HG02973 (cell line): Measurements from ENCODE around the gene SNTG2.

Experiments
- ATAC-seq: cut with Tn5 transposase; IDR thresholded peaks from one replicate; pipeline ENCODE4 v1.9.1; 2021; ENCODE audit warnings: moderate library complexity; ENCODE audit not compliant: unreplicated experiment

Gene SNTG2

GRCh38 chr2:1136846-1137245 lies 186.2 kb downstream of the SNTG2 start:
- no peak for ATAC-seq

DNA sequence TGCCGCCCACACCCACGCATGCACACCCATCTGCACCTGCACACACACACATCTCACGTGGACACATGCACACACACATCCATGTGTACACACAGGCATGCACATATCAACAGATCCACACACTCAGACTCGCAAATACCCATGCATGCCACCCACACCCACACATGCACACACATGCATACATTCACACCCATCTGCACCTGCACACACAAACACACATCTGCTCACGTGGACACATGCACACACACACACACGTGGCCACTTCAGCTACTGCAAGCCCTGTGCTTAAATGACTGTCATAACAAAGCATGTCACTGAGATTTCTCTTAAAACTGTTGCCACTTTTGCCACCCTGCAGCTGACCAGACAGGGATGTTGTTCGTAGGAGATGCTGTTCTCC lies 186.6 kb downstream of the SNTG2 start:
- no peak for ATAC-seq

DNA sequence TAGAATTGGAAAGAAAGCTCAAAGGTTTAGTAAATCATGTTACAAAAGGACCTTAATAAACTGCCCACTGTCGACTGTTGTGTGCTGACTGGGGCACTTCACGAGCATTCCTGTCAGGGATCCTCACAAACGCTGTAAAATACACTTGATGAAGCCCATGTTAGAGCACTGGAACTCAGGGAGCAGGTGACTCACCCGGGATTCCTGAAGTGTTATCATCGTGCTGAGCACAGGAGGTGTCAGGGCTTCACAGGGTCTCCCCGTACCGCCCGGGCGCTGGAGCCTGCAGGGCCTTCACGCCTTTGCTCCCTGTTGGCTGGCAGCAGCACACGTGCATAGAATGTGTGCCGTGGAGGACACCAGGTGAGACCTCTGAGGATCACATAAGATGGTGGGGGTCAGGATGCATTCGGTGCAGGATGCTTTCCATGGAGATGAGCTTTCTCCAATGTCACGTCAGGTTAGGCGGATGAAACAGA lies 187.3 kb downstream of the SNTG2 start:
- no peak for ATAC-seq

- ATAC-seq, result no peak
Observed at GRCh38 chr2:1140389-1141003, 189.8 kb downstream of the SNTG2 start.

GRCh38 chr2:1141079-1141478 lies 190.4 kb downstream of the SNTG2 start:
- ATAC-seq, result no peak

- no peak for ATAC-seq
Observed at GRCh38 chr2:1143129-1143528, 192.5 kb downstream of the SNTG2 start.

GRCh38 chr2:1147873-1148612 lies 197.4 kb downstream of the SNTG2 start:
- no peak for ATAC-seq

DNA sequence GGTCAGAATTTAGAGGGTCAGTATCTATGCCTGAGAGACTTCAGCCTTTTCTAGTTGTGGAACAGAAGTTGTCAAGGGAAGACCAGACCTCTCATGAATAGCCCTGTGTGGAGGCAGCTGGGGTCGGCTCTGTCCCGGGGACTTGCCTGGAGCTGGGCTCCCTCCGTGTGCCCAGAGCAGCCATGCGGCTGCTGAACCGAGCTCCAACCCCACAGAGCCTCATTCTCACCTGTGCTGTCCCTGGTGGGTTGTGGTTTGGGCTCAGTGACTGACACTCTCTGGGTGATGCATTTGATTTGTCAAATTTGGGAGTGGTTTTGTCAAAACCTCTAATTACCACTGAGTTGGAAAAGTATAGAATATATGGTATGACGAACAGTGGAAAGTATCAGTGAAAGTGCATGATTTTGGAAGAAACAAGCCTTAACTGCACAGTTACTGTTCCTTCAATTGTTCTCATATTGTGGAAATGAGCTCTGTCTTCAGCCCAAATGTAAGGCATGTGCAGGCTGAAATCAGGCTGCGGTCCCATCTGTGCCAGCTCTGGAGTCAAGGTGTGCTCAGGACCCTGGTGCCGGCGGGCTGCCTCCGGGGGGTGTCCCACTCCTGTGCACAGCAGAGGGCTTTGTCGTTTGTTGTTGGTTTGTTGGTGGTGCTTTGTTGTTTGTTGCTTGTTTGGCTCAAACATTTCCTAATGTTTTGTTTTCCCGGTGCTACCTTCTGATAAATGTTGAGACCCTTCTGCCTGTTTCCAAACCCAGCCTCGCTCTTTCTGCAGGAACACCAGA lies 200.3 kb downstream of the SNTG2 start:
- no peak for ATAC-seq

- no peak for ATAC-seq
Observed at GRCh38 chr2:1152375-1152774, 201.7 kb downstream of the SNTG2 start.

DNA sequence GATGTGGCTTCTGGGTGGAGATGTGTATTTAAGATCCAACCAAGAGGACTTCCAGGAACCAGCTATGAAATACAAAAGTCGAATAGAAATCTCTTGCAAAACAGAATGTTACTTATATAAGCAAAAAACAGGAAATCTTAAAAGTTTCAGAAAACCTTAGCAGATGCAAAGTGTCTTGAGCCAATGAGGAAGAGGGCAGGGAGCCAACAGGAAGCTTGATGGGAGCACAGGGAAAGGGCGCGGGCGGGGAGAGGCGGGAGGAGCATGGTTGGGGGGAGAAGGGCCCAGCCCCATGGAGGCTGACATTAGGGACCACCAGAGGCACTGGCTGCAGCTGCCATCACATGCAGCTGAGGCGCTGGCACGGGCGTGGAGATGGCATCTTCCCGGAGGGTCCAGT lies 203.3 kb downstream of the SNTG2 start:
- ATAC-seq, result no peak

DNA sequence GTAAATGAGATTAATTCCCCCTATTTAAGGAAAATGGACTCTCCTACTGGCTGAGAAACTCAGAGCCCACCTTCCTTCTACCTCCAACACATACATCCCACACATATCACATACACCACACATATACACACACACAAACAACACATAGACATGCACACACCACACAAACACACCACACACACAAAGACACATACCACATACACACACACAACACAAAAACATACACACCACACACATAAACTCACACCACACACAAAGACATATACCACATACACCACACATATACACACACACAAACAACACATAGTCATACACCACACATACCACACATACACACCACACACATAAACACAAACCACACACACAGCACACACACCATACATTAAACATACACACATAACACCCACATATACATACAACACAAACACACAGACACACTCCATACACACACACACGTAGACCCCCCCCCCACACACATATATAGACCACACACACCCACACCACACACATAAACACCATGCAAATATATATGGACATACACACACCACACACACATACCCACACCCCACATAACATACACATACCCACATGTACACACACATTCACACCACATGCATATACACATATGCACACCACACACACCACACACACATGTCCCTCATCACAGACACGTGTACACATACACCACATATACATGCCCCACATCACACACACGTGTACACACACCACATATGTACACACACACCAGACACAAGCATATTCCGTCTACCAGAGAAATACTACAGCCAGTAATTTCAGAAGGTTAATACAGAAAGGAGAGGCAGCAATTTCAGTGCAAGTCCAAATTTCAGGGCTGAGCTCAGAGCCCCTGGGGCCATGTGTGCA lies 204.3 kb downstream of the SNTG2 start:
- no peak for ATAC-seq

- ATAC-seq, result no peak
Observed at GRCh38 chr2:1156059-1156458, 205.4 kb downstream of the SNTG2 start.

DNA sequence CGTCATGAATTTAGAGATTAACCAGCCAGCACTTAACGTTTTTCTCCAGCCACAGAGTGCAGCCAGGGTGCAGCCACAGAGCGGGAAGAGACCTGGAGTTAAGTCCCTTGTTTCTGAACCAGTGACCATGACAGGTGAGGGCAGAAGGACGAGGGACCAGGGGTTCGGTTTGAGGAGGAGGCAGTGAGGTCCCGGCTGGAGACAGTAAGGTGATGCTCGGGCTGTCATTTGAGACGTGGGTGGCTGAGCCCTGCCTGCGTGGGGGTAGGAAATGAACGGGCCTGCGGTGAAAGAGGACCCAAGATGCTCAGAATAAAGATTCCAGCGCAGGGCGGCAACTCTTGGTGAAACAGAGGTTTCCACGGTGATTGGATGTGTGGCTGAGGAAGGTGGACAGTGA lies 205.9 kb downstream of the SNTG2 start:
- ATAC-seq, result no peak

DNA sequence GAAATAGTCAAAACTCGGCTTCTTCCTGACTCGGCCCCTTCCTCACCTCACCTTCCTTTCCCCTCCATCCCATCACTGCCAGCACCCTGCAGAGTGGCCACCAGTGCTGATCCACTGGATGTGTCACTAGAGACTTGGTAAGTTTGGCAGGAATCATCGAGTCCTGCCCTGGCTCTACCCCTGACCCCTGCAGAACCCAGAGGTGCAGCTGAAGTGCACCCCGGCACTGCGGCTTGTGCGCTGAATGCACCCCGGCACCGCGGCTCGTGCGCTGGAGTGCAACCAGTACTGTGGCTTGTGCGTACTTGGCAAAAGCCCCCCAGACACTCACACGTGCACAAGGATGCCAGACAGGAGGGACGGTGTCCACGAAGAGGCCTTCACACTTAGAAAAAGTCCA lies 206.5 kb downstream of the SNTG2 start:
- no peak for ATAC-seq

DNA sequence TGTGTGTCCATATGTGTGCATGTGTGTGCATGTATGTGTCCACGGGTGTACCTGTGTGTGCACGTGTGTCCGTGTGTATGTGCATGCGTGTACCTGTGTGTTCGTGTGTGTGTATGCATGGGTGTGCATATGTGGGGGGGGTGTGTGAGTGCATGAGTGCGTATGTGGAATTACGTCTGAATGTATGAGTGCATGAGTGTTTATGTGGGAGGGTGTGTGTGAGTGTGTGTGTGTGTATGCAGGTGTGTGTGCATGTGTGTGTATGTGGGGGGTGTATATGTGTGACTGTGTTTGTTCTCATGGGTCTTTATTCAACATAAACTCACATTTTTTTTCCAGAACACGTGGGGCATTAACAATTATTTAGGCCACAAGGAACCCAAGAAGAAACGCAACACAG lies 208.4 kb downstream of the SNTG2 start:
- ATAC-seq, result no peak

DNA sequence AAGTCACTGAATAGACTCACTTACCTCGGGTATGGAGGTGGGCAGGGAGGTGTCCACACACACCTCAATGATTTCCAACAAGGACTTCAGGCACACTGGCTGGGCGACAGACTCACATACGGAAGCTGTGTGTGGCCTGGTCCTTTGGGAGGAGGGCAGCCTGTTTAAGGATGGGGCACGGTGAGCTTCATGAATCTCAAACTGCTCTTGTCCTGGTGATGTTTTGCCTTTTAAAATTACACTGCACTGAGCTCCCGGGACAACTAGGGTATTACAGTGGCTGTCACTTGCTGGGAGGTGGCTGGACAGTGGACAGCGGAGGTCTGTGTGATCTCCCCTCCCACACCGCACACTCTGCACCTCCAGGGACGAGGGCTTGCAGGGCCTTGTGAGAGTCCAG lies 211.6 kb downstream of the SNTG2 start:
- ATAC-seq, result no peak

DNA sequence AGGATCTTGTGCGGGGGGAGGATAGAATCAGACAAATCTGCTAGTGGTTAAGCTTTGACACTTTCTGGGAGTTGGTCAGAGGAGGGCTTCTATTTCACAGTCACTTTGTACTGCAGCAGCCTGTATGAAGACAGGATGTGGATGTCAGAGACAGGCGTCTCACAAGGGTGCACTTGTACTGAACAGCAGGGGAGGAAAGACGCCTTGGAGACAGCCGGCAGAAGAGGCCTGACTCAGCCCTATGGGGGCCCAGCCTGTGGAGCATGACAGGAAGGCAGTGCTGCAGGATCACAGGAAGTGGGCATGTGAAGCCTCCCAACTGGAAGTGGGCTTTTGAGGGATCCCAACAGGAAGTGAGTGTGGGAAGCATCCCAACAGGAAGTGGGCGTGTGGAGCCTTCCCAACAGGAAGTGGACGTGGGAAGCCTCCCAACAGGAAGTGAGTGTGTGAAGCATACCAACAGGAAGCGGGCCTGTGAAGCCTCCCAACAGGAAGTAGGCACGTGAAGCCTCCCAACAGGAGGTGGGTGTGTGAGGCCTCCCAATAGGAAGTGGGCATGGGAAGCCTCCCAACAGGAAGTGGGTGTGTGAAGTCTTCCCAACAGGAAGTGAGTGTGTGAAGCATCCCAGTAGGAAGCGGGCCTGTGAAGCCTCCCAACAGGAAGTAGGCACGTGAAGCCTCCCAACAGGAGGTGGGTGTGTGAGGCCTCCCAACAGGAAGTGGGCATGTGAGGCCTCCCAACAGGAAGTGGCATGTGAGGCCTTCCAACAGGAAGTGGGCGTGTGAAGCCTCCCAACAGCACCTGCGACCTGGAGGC lies 212.3 kb downstream of the SNTG2 start:
- no peak for ATAC-seq

DNA sequence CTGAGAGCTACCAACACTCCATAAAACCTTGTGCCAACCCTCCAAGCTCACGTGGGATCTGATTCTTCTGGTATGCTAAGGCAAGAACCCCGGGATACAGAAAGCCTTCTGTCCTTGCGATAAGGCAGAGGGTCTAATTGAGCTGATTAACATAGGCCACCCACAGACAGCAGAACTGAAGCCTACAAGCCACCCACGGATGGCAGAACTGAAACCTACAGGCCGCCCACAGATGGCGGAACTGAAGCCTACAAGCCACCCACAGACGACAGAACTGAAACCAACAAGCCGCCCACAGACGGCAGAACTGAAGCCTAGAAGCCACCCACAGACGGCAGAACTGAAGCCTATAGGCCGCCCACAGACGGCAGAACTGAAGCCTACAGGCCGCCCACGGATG lies 216.3 kb downstream of the SNTG2 start:
- ATAC-seq, result no peak

DNA sequence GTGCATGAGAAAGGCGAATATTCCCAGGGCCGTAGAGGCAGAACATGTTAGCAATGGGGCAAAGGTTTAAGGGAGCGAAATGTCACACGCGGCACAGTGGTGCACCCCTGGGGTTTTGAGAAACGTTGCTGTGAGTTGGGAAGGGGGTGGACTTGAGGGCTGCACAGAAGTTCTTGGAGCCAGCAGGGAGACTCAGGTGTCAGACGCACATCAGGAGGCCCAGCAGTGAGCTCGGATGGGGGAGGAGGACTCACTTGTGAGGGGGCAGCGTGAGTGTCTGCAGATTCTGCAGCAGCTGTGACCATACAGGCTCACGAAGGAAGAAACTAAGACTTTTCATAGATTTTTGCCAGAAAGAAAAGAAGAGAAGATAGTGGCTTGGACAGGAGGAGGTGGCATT lies 218.2 kb downstream of the SNTG2 start:
- ATAC-seq, result no peak

- ATAC-seq, result no peak
Observed at GRCh38 chr2:1169291-1169949, 218.8 kb downstream of the SNTG2 start.
